ENCODE measurements around the gene REV3L.
A peak's percentile ranks its signal among the peaks of the same experiment; 100 is the strongest.

The REV3L gene

GRCh38 chr6:111406200-111406721 is 76.8 kb downstream of the REV3L start:
- no peak for DNase-seq (ENCODE audit: low spot score in 2 of 2)
- no peak for ATAC-seq (replicated peaks; ENCODE audit: extremely low read depth, poor library complexity, severe bottlenecking)

GRCh38 chr6:111403388-111403787 is 79.6 kb downstream of the REV3L start:
- peaks cover 8% of the 10 kb centered on the region for H3K4me1 Mint-ChIP-seq
- H3K4me3 Mint-ChIP-seq, result no peak overlapping the region
- H3K9me3 Mint-ChIP-seq, result no peaks in the 10 kb centered on the region
- ATAC-seq (replicated peaks; ENCODE audit: extremely low read depth, poor library complexity, severe bottlenecking) (no peak), DNase-seq (ENCODE audit: low spot score in 2 of 2) (no peak)
- H3K27ac Mint-ChIP-seq (ENCODE audit: low read depth), result no peak overlapping the region
- peaks cover 17% of the 10 kb centered on the region for H3K36me3 Mint-ChIP-seq (ENCODE audit: insufficient read depth)
- no peaks in the 10 kb centered on the region for H3K27me3 Mint-ChIP-seq

More at GRCh38 chr6:111406200-111406721, 76.8 kb downstream of the REV3L start:
- Mint-ChIP-seq H3K4me3 (no peak overlapping the region), H3K27ac (ENCODE audit: low read depth) (peak overlapping the region; percentile 24), H3K27me3 (no peaks in the 10 kb centered on the region), H3K36me3 (ENCODE audit: insufficient read depth) (peaks cover 20% of the 10 kb centered on the region), H3K4me1 (peaks cover 8% of the 10 kb centered on the region), H3K9me3 (no peaks in the 10 kb centered on the region)

DNA sequence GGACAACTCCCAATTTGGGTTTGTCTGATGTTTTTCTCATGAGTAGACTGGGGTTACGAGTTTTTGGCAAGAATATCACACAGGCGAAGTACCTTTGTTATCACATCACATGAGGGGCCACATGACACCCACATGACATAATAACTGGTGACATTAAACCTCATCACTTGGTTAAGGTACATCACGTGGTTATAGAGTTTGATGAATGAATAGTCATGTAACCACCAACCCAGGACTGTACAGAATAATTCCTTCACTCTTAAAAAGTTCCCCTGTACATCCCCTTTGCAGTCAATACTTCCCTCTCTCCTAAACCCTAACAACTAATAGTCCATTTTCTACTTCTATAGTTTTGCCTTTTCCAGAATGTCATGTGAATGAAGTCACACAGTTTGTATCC is 83.4 kb downstream of the REV3L start:
- H3K27me3 Mint-ChIP-seq, result no peaks in the 10 kb centered on the region
- no peaks in the 10 kb centered on the region for H3K9me3 Mint-ChIP-seq
- H3K36me3 Mint-ChIP-seq (ENCODE audit: insufficient read depth), result peaks cover 13% of the 10 kb centered on the region
- ATAC-seq (replicated peaks; ENCODE audit: extremely low read depth, poor library complexity, severe bottlenecking) (no peak), DNase-seq (ENCODE audit: low spot score in 2 of 2) (no peak)
- no peak overlapping the region for H3K27ac Mint-ChIP-seq (ENCODE audit: low read depth)
- no peak overlapping the region for H3K4me3 Mint-ChIP-seq
- no peaks in the 10 kb centered on the region for H3K4me1 Mint-ChIP-seq

DNA sequence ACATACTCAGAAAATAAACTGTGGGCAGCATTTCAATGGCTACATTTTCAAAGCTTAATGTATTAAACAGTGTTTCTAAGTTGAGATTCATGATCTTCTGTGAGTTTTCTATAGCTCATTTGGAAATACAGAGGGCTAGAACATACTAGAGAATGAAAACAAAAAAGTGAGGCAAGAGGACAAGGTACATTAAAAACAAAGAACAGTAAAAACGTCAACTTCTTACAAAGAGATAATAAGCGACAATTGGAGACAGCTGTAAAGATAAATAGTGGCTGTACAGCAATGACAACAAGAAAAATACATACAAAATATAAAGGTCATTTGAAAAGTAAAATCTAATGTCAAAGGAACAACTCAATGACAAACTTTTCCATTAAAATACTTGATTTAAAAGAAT is 94.3 kb downstream of the REV3L start:
- DNase-seq (ENCODE audit: low spot score in 2 of 2) (no peak), ATAC-seq (replicated peaks; ENCODE audit: extremely low read depth, poor library complexity, severe bottlenecking) (no peak)
- no peak overlapping the region for H3K4me3 Mint-ChIP-seq
- no peak overlapping the region for H3K27ac Mint-ChIP-seq (ENCODE audit: low read depth)
- no peaks in the 10 kb centered on the region for H3K27me3 Mint-ChIP-seq
- H3K36me3 Mint-ChIP-seq (ENCODE audit: insufficient read depth), result peaks cover 23% of the 10 kb centered on the region
- no peaks in the 10 kb centered on the region for H3K4me1 Mint-ChIP-seq
- no peaks in the 10 kb centered on the region for H3K9me3 Mint-ChIP-seq

DNA sequence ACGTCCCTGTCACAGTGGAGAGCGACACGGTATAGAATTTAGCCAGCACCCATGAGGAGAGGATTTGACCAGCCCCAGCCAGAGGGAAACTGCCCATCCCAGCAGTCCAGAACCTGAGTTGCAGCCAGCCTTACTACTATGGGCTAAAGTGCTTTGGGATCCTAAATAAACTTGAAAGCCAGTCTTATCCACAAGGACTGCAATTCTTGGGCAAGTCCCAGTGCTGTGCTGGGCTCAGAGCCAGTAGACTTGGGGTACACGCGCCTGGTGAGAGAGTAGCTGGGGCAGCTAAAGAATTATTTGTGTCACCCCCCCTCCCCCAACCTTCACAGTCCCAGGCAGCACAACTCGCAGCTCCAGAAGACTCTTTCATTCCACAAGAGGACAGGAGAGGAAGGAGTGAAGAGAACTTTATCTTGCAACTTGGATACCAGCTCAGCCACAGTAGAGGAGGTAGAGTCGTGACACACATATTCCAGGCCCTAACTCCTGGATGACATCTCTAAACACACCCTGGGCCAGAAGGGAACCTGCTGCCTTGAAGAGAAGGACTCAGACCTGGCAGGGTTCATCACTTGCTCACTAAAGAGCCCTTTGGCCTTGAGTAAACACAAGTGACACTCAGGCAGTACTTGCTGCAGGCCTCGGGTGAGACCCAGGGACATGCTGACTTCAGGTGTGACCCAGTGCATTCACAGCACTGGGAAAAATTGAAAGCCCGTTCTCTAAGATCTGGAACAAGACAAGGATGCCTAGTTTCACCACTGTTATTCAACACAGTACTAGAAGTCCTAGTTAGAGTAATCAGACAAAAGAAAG is 100.3 kb downstream of the REV3L start:
- DNase-seq (ENCODE audit: low spot score in 2 of 2) (no peak), ATAC-seq (replicated peaks; ENCODE audit: extremely low read depth, poor library complexity, severe bottlenecking) (no peak)
- Mint-ChIP-seq H3K36me3 (ENCODE audit: insufficient read depth) (peaks cover 14% of the 10 kb centered on the region), H3K27me3 (no peaks in the 10 kb centered on the region), H3K9me3 (no peaks in the 10 kb centered on the region), H3K27ac (ENCODE audit: low read depth) (no peak overlapping the region), H3K4me1 (no peaks in the 10 kb centered on the region), H3K4me3 (no peak overlapping the region)

GRCh38 chr6:111381728-111382127 is 101.3 kb downstream of the REV3L start:
- Mint-ChIP-seq H3K36me3 (ENCODE audit: insufficient read depth) (peaks cover 14% of the 10 kb centered on the region), H3K27me3 (no peaks in the 10 kb centered on the region), H3K9me3 (no peaks in the 10 kb centered on the region), H3K27ac (ENCODE audit: low read depth) (no peak overlapping the region), H3K4me1 (no peaks in the 10 kb centered on the region), H3K4me3 (no peak overlapping the region)
- no peak for DNase-seq (ENCODE audit: low spot score in 2 of 2)
- ATAC-seq (replicated peaks; ENCODE audit: extremely low read depth, poor library complexity, severe bottlenecking), result no peak

DNA sequence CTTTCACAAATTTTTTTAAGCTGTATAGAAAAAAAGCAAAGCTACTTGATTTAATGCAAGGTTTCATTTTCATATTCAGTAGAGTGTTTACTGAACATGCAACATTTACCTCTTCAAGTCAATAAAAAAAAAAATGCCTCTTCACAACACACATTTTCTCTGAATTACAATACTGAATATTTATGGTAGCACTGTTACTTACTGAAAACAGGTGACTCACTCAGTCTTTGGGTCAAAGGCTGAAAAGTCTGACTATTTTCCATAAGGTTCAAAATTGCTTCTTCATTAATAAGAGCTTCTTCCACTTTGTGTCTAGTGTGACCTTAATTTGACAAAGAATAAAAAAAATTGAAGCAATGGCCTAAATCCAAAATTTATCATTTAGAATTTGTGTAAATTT is 101.9 kb downstream of the REV3L start:
- H3K4me1 Mint-ChIP-seq, result no peaks in the 10 kb centered on the region
- H3K36me3 Mint-ChIP-seq (ENCODE audit: insufficient read depth), result peaks cover 17% of the 10 kb centered on the region
- DNase-seq (ENCODE audit: low spot score in 2 of 2) (no peak), ATAC-seq (replicated peaks; ENCODE audit: extremely low read depth, poor library complexity, severe bottlenecking) (no peak)
- H3K4me3 Mint-ChIP-seq, result no peak overlapping the region
- no peaks in the 10 kb centered on the region for H3K27me3 Mint-ChIP-seq
- no peaks in the 10 kb centered on the region for H3K9me3 Mint-ChIP-seq
- H3K27ac Mint-ChIP-seq (ENCODE audit: low read depth), result no peak overlapping the region

GRCh38 chr6:111379831-111380230 is 103.2 kb downstream of the REV3L start:
- Mint-ChIP-seq H3K36me3 (ENCODE audit: insufficient read depth) (peaks cover 26% of the 10 kb centered on the region), H3K27ac (ENCODE audit: low read depth) (no peak overlapping the region), H3K9me3 (no peaks in the 10 kb centered on the region), H3K27me3 (no peaks in the 10 kb centered on the region), H3K4me3 (no peak overlapping the region), H3K4me1 (no peaks in the 10 kb centered on the region)
- DNase-seq (ENCODE audit: low spot score in 2 of 2) (no peak), ATAC-seq (replicated peaks; ENCODE audit: extremely low read depth, poor library complexity, severe bottlenecking) (no peak)

GRCh38 chr6:111379302-111379701 is 103.7 kb downstream of the REV3L start:
- peaks cover 28% of the 10 kb centered on the region for H3K36me3 Mint-ChIP-seq (ENCODE audit: insufficient read depth)
- H3K27ac Mint-ChIP-seq (ENCODE audit: low read depth), result no peak overlapping the region

DNA sequence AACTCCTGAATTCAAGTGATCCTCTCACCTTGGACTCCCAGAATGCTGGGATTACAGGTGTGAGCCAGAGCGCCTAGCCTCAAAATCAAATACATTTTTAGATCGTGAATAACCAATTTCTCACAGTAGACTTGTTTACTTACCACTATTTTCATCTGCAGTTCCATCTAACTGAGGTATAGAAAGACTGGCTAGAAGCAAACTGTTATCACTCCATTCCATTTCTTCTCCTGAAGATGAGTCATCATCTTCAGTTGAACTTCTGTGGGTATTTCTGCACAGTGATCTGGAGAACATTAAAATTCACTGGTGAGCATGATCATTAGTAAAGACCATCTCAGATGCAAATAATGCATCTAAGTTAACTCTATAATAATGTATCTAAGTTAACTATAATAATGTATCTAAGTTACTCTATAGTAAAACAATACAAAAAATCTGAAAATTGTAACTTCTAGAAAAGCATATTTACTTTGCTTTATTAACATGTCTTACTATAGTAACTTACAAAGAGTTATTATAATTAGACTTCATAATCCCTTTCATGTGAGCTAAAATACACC is 105.4 kb downstream of the REV3L start:
- DNase-seq (ENCODE audit: low spot score in 2 of 2), result no peak
- Mint-ChIP-seq H3K9me3 (no peaks in the 10 kb centered on the region), H3K27ac (ENCODE audit: low read depth) (no peak overlapping the region), H3K4me3 (no peak overlapping the region), H3K27me3 (no peaks in the 10 kb centered on the region), H3K4me1 (no peaks in the 10 kb centered on the region), H3K36me3 (ENCODE audit: insufficient read depth) (peaks cover 28% of the 10 kb centered on the region)
- ATAC-seq (replicated peaks; ENCODE audit: extremely low read depth, poor library complexity, severe bottlenecking), result no peak

More at GRCh38 chr6:111379302-111379701, 103.7 kb downstream of the REV3L start:
- Mint-ChIP-seq H3K9me3 (no peaks in the 10 kb centered on the region), H3K27me3 (no peaks in the 10 kb centered on the region), H3K4me3 (no peak overlapping the region), H3K4me1 (no peaks in the 10 kb centered on the region)
- DNase-seq (ENCODE audit: low spot score in 2 of 2) (no peak), ATAC-seq (replicated peaks; ENCODE audit: extremely low read depth, poor library complexity, severe bottlenecking) (no peak)

GRCh38 chr6:111367393-111368088 is 115.5 kb downstream of the REV3L start:
- ATAC-seq (replicated peaks; ENCODE audit: extremely low read depth, poor library complexity, severe bottlenecking), result no peak
- Mint-ChIP-seq H3K27ac (ENCODE audit: low read depth) (no peak overlapping the region), H3K4me3 (no peak overlapping the region)

GRCh38 chr6:111361648-111362047 is 121.4 kb downstream of the REV3L start:
- Mint-ChIP-seq H3K4me3 (no peak overlapping the region), H3K9me3 (no peaks in the 10 kb centered on the region), H3K36me3 (ENCODE audit: insufficient read depth) (peaks cover 8% of the 10 kb centered on the region), H3K27ac (ENCODE audit: low read depth) (no peak overlapping the region), H3K4me1 (no peaks in the 10 kb centered on the region), H3K27me3 (no peaks in the 10 kb centered on the region)
- DNase-seq (ENCODE audit: low spot score in 2 of 2) (no peak), ATAC-seq (replicated peaks; ENCODE audit: extremely low read depth, poor library complexity, severe bottlenecking) (no peak)

More at GRCh38 chr6:111367393-111368088, 115.5 kb downstream of the REV3L start:
- no peaks in the 10 kb centered on the region for H3K27me3 Mint-ChIP-seq
- H3K4me1 Mint-ChIP-seq, result no peaks in the 10 kb centered on the region
- DNase-seq (ENCODE audit: low spot score in 2 of 2), result no peak
- no peaks in the 10 kb centered on the region for H3K9me3 Mint-ChIP-seq
- peaks cover 5% of the 10 kb centered on the region for H3K36me3 Mint-ChIP-seq (ENCODE audit: insufficient read depth)
